ENCODE measurements around the gene ZNF652.
A peak's percentile ranks its signal among the peaks of the same experiment; 100 is the strongest.

ZNF652 gene

DNA sequence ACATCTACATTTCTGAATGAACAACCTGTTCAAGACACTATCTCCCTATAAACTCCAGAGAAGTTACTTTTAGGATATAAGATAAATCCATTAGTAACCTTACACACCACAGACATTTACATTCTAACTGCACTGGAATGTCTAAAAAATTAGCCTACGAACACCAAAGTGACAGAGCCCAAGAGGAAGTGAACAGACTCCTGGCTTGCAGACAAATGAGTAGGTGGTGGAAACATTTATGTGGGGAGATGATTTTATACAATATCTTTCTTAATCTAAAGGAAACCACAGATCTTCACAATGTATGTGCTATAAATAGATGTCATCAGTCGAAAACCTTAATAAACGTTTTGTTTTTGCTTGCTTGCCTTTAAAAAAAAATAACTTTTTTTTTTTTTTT lies 18.8 kb downstream of the ZNF652 start:
- Histone ChIP-seq H2BK120ac (ENCODE audit: insufficient read depth, low read length, poor library complexity) (no peak overlapping the region), H3K79me1 (ENCODE audit: low read length) (no peaks in the 10 kb centered on the region), H3K4me1 (ENCODE audit: control insufficient read depth in 1 of 2, insufficient read depth in 2 of 2, low read length in 2 of 2) (no peaks in the 10 kb centered on the region), H3K36me3 (ENCODE audit: control insufficient read depth in 1 of 2, insufficient read depth in 2 of 2, low read length in 2 of 2) (no peaks in the 10 kb centered on the region), H2AFZ (ENCODE audit: insufficient read depth, low read length, poor library complexity) (no peak overlapping the region), H3K4me3 (ENCODE audit: low read depth, low read length) (no peak overlapping the region), H3K79me2 (ENCODE audit: control insufficient read depth, insufficient read depth, low read length, poor library complexity) (peaks cover 2% of the 10 kb centered on the region), H3K4me2 (ENCODE audit: low read length) (no peak overlapping the region), H3K23ac (ENCODE audit: low read length) (no peak overlapping the region), H3K14ac (ENCODE audit: low read length) (no peak overlapping the region), H4K91ac (ENCODE audit: low read depth, low read length) (no peak overlapping the region), H2BK12ac (ENCODE audit: low read length) (no peak overlapping the region), H3K27me3 (ENCODE audit: insufficient read depth, low read length) (no peaks in the 10 kb centered on the region), H4K12ac (ENCODE audit: low read depth, low read length) (no peak overlapping the region), H3K9ac (ENCODE audit: low read length) (no peak overlapping the region), H3K9me3 (ENCODE audit: insufficient read depth, low read depth, low read length) (no peaks in the 10 kb centered on the region), H3K4ac (ENCODE audit: low read depth, low read length) (no peak overlapping the region), H4K8ac (ENCODE audit: low read depth, low read length) (no peak overlapping the region), H3K27ac (ENCODE audit: low read depth, low read length) (no peak overlapping the region), H2BK5ac (ENCODE audit: low read depth, low read length, poor library complexity) (no peak overlapping the region), H3K18ac (ENCODE audit: low read length) (no peak overlapping the region), H2AK5ac (ENCODE audit: low read length) (no peak overlapping the region)
- no CpG with 5 or more reads among the region's 3 CpGs for WGBS (ENCODE audit: extremely low coverage, insufficient coverage, insufficient read length)
- no peak for DNase-seq

DNA sequence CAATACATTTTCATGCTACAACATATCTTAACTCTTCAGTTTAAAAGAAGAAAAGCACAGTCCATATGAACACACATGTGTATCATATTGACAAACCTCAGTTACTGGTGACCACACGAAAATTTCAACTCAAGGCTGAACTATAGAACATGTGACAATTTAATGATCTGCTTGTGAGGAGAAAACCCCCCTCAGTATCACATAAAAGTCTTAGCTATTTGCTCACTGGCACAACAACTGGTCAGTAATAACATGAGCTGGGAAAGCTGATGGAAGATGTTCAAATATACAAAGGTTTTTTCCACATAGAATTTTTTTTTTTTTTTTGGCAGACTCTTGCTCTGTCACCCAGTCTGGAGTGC lies 19.5 kb downstream of the ZNF652 start:
- Histone ChIP-seq H2BK120ac (ENCODE audit: insufficient read depth, low read length, poor library complexity) (no peak overlapping the region), H2BK5ac (ENCODE audit: low read depth, low read length, poor library complexity) (no peak overlapping the region), H3K4me3 (ENCODE audit: low read depth, low read length) (no peak overlapping the region), H3K4ac (ENCODE audit: low read depth, low read length) (no peak overlapping the region), H3K27me3 (ENCODE audit: insufficient read depth, low read length) (no peaks in the 10 kb centered on the region), H2AK5ac (ENCODE audit: low read length) (no peak overlapping the region), H3K9me3 (ENCODE audit: insufficient read depth, low read depth, low read length) (no peaks in the 10 kb centered on the region), H3K23ac (ENCODE audit: low read length) (no peak overlapping the region), H3K27ac (ENCODE audit: low read depth, low read length) (no peak overlapping the region), H2AFZ (ENCODE audit: insufficient read depth, low read length, poor library complexity) (no peak overlapping the region), H3K4me2 (ENCODE audit: low read length) (no peak overlapping the region), H4K12ac (ENCODE audit: low read depth, low read length) (no peak overlapping the region), H4K8ac (ENCODE audit: low read depth, low read length) (no peak overlapping the region), H3K4me1 (ENCODE audit: control insufficient read depth in 1 of 2, insufficient read depth in 2 of 2, low read length in 2 of 2) (no peaks in the 10 kb centered on the region), H4K91ac (ENCODE audit: low read depth, low read length) (no peak overlapping the region), H3K36me3 (ENCODE audit: control insufficient read depth in 1 of 2, insufficient read depth in 2 of 2, low read length in 2 of 2) (no peaks in the 10 kb centered on the region), H3K79me1 (ENCODE audit: low read length) (no peaks in the 10 kb centered on the region), H3K18ac (ENCODE audit: low read length) (no peak overlapping the region), H2BK12ac (ENCODE audit: low read length) (no peak overlapping the region), H3K9ac (ENCODE audit: low read length) (no peak overlapping the region), H3K14ac (ENCODE audit: low read length) (no peak overlapping the region), H3K79me2 (ENCODE audit: control insufficient read depth, insufficient read depth, low read length, poor library complexity) (peaks cover 2% of the 10 kb centered on the region)
- no peak for DNase-seq
- WGBS (ENCODE audit: extremely low coverage, insufficient coverage, insufficient read length): no CpG with 5 or more reads among the region's 1 CpG

DNA sequence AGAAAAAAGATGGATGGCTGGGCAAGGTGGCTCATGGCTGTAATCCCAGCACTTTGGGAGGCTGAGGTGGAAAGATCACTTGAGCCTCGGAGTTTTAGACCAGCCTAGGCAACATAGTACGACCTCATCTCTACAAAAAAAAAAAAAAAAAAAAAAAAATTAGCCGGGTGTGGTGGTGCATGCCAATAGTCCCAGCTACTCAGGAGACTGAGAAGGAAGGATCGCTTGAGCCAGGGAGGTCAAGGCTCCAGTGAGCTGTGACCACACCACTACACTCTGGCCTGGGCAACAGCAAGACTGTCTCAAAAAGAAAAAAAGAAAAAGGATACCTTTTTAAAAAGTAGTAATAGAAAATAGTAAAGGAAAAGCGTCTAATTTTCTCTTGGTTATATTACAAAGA lies 20.7 kb downstream of the ZNF652 start:
- no peak overlapping the region for H2AK5ac ChIP-seq (ENCODE audit: low read length)
- no peaks in the 10 kb centered on the region for H3K79me1 ChIP-seq (ENCODE audit: low read length)
- H3K9me3 ChIP-seq (ENCODE audit: insufficient read depth, low read depth, low read length): no peaks in the 10 kb centered on the region
- peaks cover 4% of the 10 kb centered on the region for H3K79me2 ChIP-seq (ENCODE audit: control insufficient read depth, insufficient read depth, low read length, poor library complexity)
- H3K4me3 ChIP-seq (ENCODE audit: low read depth, low read length): no peak overlapping the region
- H2AFZ ChIP-seq (ENCODE audit: insufficient read depth, low read length, poor library complexity): no peak overlapping the region
- H3K23ac ChIP-seq (ENCODE audit: low read length): no peak overlapping the region
- H2BK120ac ChIP-seq (ENCODE audit: insufficient read depth, low read length, poor library complexity): no peak overlapping the region
- WGBS (ENCODE audit: extremely low coverage, insufficient coverage, insufficient read length): no CpG with 5 or more reads among the region's 5 CpGs
- no peak overlapping the region for H3K27ac ChIP-seq (ENCODE audit: low read depth, low read length)
- no peak overlapping the region for H3K9ac ChIP-seq (ENCODE audit: low read length)
- no peaks in the 10 kb centered on the region for H3K27me3 ChIP-seq (ENCODE audit: insufficient read depth, low read length)
- H4K91ac ChIP-seq (ENCODE audit: low read depth, low read length): no peak overlapping the region
- H3K36me3 ChIP-seq (ENCODE audit: control insufficient read depth in 1 of 2, insufficient read depth in 2 of 2, low read length in 2 of 2): no peaks in the 10 kb centered on the region
- no peaks in the 10 kb centered on the region for H3K4me1 ChIP-seq (ENCODE audit: control insufficient read depth in 1 of 2, insufficient read depth in 2 of 2, low read length in 2 of 2)
- no peak overlapping the region for H3K14ac ChIP-seq (ENCODE audit: low read length)
- no peak overlapping the region for H2BK12ac ChIP-seq (ENCODE audit: low read length)
- no peak for DNase-seq
- H4K8ac ChIP-seq (ENCODE audit: low read depth, low read length): no peak overlapping the region
- no peak overlapping the region for H2BK5ac ChIP-seq (ENCODE audit: low read depth, low read length, poor library complexity)
- H3K4ac ChIP-seq (ENCODE audit: low read depth, low read length): no peak overlapping the region
- no peak overlapping the region for H3K18ac ChIP-seq (ENCODE audit: low read length)
- no peak overlapping the region for H4K12ac ChIP-seq (ENCODE audit: low read depth, low read length)
- no peak overlapping the region for H3K4me2 ChIP-seq (ENCODE audit: low read length)

DNA sequence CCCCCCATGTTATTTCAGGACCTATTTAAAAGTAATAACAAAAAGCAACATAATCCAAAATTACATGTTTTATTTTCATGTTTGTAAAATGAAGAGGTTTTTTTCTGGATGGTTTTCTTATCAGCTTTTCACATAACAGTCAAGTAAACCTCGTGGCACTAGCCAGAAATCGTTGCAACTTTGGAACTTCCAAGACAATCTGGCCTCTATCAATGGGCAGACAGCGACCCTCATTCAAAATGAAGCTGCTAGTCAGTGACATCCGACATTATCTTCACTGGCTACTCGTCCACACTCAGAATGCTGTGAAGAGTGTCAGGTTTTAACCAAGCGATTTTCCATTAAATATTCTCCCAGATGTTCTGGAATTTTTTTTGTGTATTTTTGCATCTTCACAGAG lies 22.7 kb downstream of the ZNF652 start:
- no peak overlapping the region for H2AK5ac ChIP-seq (ENCODE audit: low read length)
- no peaks in the 10 kb centered on the region for H3K9me3 ChIP-seq (ENCODE audit: insufficient read depth, low read depth, low read length)
- no peaks in the 10 kb centered on the region for H3K36me3 ChIP-seq (ENCODE audit: control insufficient read depth in 1 of 2, insufficient read depth in 2 of 2, low read length in 2 of 2)
- no peak overlapping the region for H2BK5ac ChIP-seq (ENCODE audit: low read depth, low read length, poor library complexity)
- no peaks in the 10 kb centered on the region for H3K27me3 ChIP-seq (ENCODE audit: insufficient read depth, low read length)
- peaks cover 4% of the 10 kb centered on the region for H3K79me2 ChIP-seq (ENCODE audit: control insufficient read depth, insufficient read depth, low read length, poor library complexity)
- H2BK12ac ChIP-seq (ENCODE audit: low read length): no peak overlapping the region
- no peak overlapping the region for H3K14ac ChIP-seq (ENCODE audit: low read length)
- H3K4ac ChIP-seq (ENCODE audit: low read depth, low read length): peak overlapping the region; percentile 75
- H3K4me3 ChIP-seq (ENCODE audit: low read depth, low read length): no peak overlapping the region
- no peak overlapping the region for H2BK120ac ChIP-seq (ENCODE audit: insufficient read depth, low read length, poor library complexity)
- no peak for DNase-seq
- no peak overlapping the region for H3K4me2 ChIP-seq (ENCODE audit: low read length)
- H3K23ac ChIP-seq (ENCODE audit: low read length): no peak overlapping the region
- no peaks in the 10 kb centered on the region for H3K4me1 ChIP-seq (ENCODE audit: control insufficient read depth in 1 of 2, insufficient read depth in 2 of 2, low read length in 2 of 2)
- H4K8ac ChIP-seq (ENCODE audit: low read depth, low read length): no peak overlapping the region
- H4K12ac ChIP-seq (ENCODE audit: low read depth, low read length): no peak overlapping the region
- no peaks in the 10 kb centered on the region for H3K79me1 ChIP-seq (ENCODE audit: low read length)
- no peak overlapping the region for H3K27ac ChIP-seq (ENCODE audit: low read depth, low read length)
- H3K18ac ChIP-seq (ENCODE audit: low read length): no peak overlapping the region
- H3K9ac ChIP-seq (ENCODE audit: low read length): no peak overlapping the region
- H4K91ac ChIP-seq (ENCODE audit: low read depth, low read length): no peak overlapping the region
- WGBS (ENCODE audit: extremely low coverage, insufficient coverage, insufficient read length): no CpG with 5 or more reads among the region's 6 CpGs
- H2AFZ ChIP-seq (ENCODE audit: insufficient read depth, low read length, poor library complexity): no peak overlapping the region
